Gastroesophageal sphincter (tissue), 4 donors: ENCODE measurements around the gene SLC6A1. TPM values are rescaled to one million over a fixed set of nuclear protein-coding genes. Genes with fewer than 3 reads are reported as not detected.

Experiments
- ATAC-seq: fragments of 150-250 bp; one replicate; pipeline ENCODE4 v1.9.1; 2016; ENCODE audit warnings: mild to moderate bottlenecking, moderate library complexity
- H3K27ac ChIP-seq, 4 donors: fragments of 200-600 bp; sonication (generic) in 3 of 4; 1 replicate in 3 of 4; 2 replicates in 1 of 4; pipeline ENCODE4 v1.5.1; 2016 to 2019
- H3K27me3 ChIP-seq: fragments of 200-600 bp; sonication (generic); one replicate; pipeline ENCODE4 v1.5.1; 2019
- H3K36me3 ChIP-seq, 2 donors: fragments of 200-600 bp; sonication (generic); one replicate each; pipeline ENCODE4 v1.5.1; 2019; ENCODE audit warnings: control low read depth in 1 of 2
- H3K4me1 ChIP-seq, 3 donors: fragments of 200-600 bp; sonication (generic); 1 replicate in 2 of 3; 2 replicates in 1 of 3; pipeline ENCODE4 v1.5.1; 2016 to 2019; ENCODE audit warnings: control low read depth in 2 of 3
- H3K4me3 ChIP-seq, 2 donors: fragments of 200-600 bp; sonication (generic); one replicate each; pipeline ENCODE4 v1.5.1; 2019; ENCODE audit warnings: mild to moderate bottlenecking in 1 of 2, moderate library complexity in 1 of 2
- H3K9me3 ChIP-seq, 3 donors: fragments of 200-600 bp; sonication (generic); one replicate each; pipeline ENCODE4 v1.5.1; 2017 to 2019; ENCODE audit warnings: control low read depth in 2 of 3
- EP300 ChIP-seq: sonication (generic); formaldehyde crosslinking; IDR thresholded peaks from one replicate; pipeline ENCODE4 v1.6.1; 2017; ENCODE audit warnings: antibody characterized with exemption, mild to moderate bottlenecking
- POLR2A ChIP-seq, 2 donors: fragments of 450-650 bp; IDR thresholded peaks; one replicate each; pipeline ENCODE4 v1.6.1; 2017; ENCODE audit warnings: antibody characterized with exemption in 2 of 2, mild to moderate bottlenecking in 2 of 2, moderate library complexity in 1 of 2
- POLR2AphosphoS5 ChIP-seq: sonication (generic); formaldehyde crosslinking; IDR thresholded peaks from one replicate; pipeline ENCODE4 v1.6.1; 2017; ENCODE audit warnings: antibody characterized with exemption
- WGBS, 2 donors: methylation state at CpG; one replicate each; pipeline ENCODE4 v1.1.5; 2018; ENCODE audit warnings: low coverage in 1 of 2; 5-methylcytosine and 5-hydroxymethylcytosine counted together
- total RNA-seq, 4 donors: library from RNA; depleted of rRNA; stranded (reverse); fragments of >200 nt; gene quantifications; one replicate each; pipeline ENCODE4 v1.1.0, GENCODE V29; 2016
- TF ChIP-seq, protein P1 (sequence below), 4 experiments: fragments of 200-600 bp in 2 of 4; fragments of 450-650 bp in 2 of 4; sonication (generic) in 1 of 4; IDR thresholded peaks; one replicate each; pipeline ENCODE4 v1.5.1; 2017 to 2019; ENCODE audit warnings: antibody characterized with exemption in 4 of 4, mild to moderate bottlenecking in 2 of 4, moderate library complexity in 2 of 4

SLC6A1 gene
- total RNA-seq, 4 donors from 2014 or later, result 0.62 to 2.5 (median 0.67) TPM; not detected in 1

DNA sequence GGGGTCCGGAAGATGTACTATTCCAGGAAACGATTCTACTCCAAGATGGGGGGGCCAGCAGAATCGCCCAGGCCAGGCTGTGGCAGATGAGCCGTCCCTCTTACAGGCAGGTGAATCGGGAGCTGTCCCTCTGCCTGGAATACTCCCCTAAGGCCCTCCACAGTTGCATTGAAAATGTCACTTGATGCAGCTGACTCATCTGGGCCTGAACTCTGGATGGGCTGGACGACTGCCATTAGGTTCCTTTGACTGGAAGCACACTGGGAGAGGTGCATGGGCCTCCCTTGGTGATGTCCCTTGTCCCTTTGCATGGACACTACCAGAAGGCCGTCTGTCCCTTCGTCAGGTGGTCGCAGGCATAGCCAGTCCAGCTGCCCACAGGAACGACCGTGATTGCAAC, 92.1 kb downstream of the SLC6A1 start:
- H3K4me3 ChIP-seq, result no peak overlapping the region
- no CpG with 5 or more reads among the region's 11 CpGs for WGBS, 2 donors
- H3K27me3 ChIP-seq, result no peaks in the 10 kb centered on the region
- no peak for ATAC-seq
- TF ChIP-seq POLR2AphosphoS5 (no peak), POLR2A (IDR thresholded peaks at IDR 0.05) (no peak)
- TF ChIP-seq, protein P1, sequence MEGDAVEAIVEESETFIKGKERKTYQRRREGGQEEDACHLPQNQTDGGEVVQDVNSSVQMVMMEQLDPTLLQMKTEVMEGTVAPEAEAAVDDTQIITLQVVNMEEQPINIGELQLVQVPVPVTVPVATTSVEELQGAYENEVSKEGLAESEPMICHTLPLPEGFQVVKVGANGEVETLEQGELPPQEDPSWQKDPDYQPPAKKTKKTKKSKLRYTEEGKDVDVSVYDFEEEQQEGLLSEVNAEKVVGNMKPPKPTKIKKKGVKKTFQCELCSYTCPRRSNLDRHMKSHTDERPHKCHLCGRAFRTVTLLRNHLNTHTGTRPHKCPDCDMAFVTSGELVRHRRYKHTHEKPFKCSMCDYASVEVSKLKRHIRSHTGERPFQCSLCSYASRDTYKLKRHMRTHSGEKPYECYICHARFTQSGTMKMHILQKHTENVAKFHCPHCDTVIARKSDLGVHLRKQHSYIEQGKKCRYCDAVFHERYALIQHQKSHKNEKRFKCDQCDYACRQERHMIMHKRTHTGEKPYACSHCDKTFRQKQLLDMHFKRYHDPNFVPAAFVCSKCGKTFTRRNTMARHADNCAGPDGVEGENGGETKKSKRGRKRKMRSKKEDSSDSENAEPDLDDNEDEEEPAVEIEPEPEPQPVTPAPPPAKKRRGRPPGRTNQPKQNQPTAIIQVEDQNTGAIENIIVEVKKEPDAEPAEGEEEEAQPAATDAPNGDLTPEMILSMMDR (IDR thresholded peaks at IDR 0.05), result no peak
- H3K27ac ChIP-seq, result no peak overlapping the region
- no peaks in the 10 kb centered on the region for H3K4me1 ChIP-seq
- H3K9me3 ChIP-seq, result no peaks in the 10 kb centered on the region
- no peaks in the 10 kb centered on the region for H3K36me3 ChIP-seq

DNA sequence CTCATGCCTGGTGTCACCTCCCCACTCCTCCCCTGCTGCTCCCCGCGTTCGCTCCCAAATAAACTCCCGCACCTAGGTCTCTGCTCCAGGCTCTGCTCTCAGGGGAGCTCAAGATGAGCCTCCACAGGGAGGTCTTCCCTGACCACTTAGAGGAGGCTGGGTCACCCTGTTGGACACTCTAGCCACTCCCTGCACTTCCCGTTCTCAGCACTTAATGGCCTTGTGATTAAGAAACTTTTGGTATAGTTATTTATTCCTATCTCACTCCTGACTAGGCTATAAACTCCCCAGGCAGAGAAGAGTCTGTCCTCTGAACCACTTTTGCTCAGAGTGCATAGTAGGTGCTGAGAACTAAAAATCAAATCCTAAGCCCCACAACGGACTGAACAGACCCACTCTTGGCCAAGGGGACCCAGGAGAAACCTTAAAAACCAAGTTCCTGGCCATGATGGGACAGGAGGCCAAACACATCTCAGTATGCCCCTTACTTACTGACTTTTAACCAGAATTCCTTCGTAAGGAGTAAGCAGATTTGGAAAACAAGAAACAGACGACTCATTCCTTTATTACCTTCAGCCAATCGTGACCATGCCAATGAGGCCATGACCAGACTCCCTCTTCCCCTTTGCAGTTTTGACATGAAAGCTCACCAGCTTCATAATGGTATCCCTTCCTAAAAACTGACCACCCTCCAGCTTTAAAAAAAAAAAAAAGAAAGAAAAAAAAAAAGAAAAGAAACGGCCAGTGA, 92.7 kb downstream of the SLC6A1 start:
- no peaks in the 10 kb centered on the region for H3K9me3 ChIP-seq
- no peak for ATAC-seq
- 57 to 86% methylated on average over 5 to 7 of the region's 10 CpGs for WGBS, 2 donors
- H3K27me3 ChIP-seq, result no peaks in the 10 kb centered on the region
- H3K27ac ChIP-seq, result no peak overlapping the region
- no peaks in the 10 kb centered on the region for H3K36me3 ChIP-seq
- H3K4me1 ChIP-seq, result no peaks in the 10 kb centered on the region
- H3K4me3 ChIP-seq, result no peak overlapping the region
- TF ChIP-seq, protein P1 (IDR thresholded peaks at IDR 0.05), result no peak
- no peak for TF ChIP-seq EP300
- no peak for TF ChIP-seq POLR2A (IDR thresholded peaks at IDR 0.05)
- no peak for TF ChIP-seq POLR2AphosphoS5

- no peak for ATAC-seq
- peaks cover 0 to 15% (median 5%) of the 10 kb centered on the region in 3 donors for H3K4me1 ChIP-seq
- no peak overlapping the region for H3K27ac ChIP-seq
- no peak for TF ChIP-seq EP300
- no peak for TF ChIP-seq POLR2AphosphoS5
- TF ChIP-seq POLR2A (IDR thresholded peaks at IDR 0.05), result no peak
- TF ChIP-seq, protein P1 (IDR thresholded peaks at IDR 0.05), result no peak
- no peaks in the 10 kb centered on the region for H3K27me3 ChIP-seq
- WGBS, 2 donors, result 83 to 86% methylated on average over 1 of the region's 5 CpGs
- H3K4me3 ChIP-seq, result no peak overlapping the region
- no peaks in the 10 kb centered on the region for H3K36me3 ChIP-seq
- no peaks in the 10 kb centered on the region for H3K9me3 ChIP-seq
Observed at GRCh38 chr3:11086856-11087255, 94.3 kb downstream of the SLC6A1 start.

DNA sequence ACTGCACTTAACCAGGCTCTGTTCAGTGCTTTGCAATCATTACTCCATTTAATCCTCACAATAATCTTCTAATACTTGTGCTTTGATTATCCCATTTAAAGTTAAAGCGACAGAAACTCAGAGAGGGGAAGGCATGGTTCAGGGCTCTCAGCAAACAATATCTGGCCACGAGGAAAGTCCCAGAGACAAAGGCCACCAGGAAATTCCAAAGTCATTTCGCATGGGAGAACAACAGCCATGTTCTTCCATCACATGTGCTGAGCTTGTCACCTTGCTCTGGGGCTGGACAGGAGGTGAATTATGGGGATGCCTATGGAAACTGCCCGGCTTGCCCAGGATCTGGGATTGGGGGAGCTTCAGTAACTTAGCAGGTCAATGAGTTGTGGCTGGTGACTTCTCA, 95.5 kb downstream of the SLC6A1 start:
- Histone ChIP-seq H3K27me3 (no peaks in the 10 kb centered on the region), H3K4me1 (peaks cover 0 to 26% (median 5%) of the 10 kb centered on the region in 3 donors), H3K4me3 (no peak overlapping the region), H3K27ac (no peak overlapping the region), H3K9me3 (no peaks in the 10 kb centered on the region), H3K36me3 (no peaks in the 10 kb centered on the region)
- 72 to 95% methylated on average over 3 to 4 of the region's 4 CpGs for WGBS, 2 donors
- ATAC-seq, result no peak
- TF ChIP-seq POLR2A (IDR thresholded peaks at IDR 0.05), result no peak
- TF ChIP-seq, protein P1 (IDR thresholded peaks at IDR 0.05), result no peak
- TF ChIP-seq POLR2AphosphoS5, result no peak
- no peak for TF ChIP-seq EP300

GRCh38 chr3:11088831-11089230, 96.3 kb downstream of the SLC6A1 start:
- H3K4me1 ChIP-seq, result peaks cover 0 to 26% (median 5%) of the 10 kb centered on the region in 3 donors
- H3K36me3 ChIP-seq, result no peaks in the 10 kb centered on the region
- 60 to 100% methylated on average over 1 to 2 of the region's 4 CpGs for WGBS, 2 donors
- no peak overlapping the region for H3K27ac ChIP-seq
- no peaks in the 10 kb centered on the region for H3K9me3 ChIP-seq
- H3K27me3 ChIP-seq, result no peaks in the 10 kb centered on the region
- H3K4me3 ChIP-seq, result no peak overlapping the region
- no peak for ATAC-seq
- TF ChIP-seq POLR2AphosphoS5 (no peak), POLR2A (IDR thresholded peaks at IDR 0.05) (no peak), EP300 (no peak)
- TF ChIP-seq, protein P1 (IDR thresholded peaks at IDR 0.05), result no peak
